Measurements from ENCODE around the gene GNAQ.

GNAQ gene

GRCh38 chr9:77946296-77946695, 85.3 kb downstream of the GNAQ start:
- H3K4me1 Mint-ChIP-seq, result peaks cover 38% of the 10 kb centered on the region
- H3K4me3 Mint-ChIP-seq, result no peak overlapping the region
- no peaks in the 10 kb centered on the region for H3K9me3 Mint-ChIP-seq
- TF ChIP-seq CTCF (IDR thresholded peaks at IDR 0.05; ENCODE audit: unreplicated experiment in 3 of 3), result no peak
- H3K36me3 Mint-ChIP-seq (ENCODE audit: low read depth), result no peaks in the 10 kb centered on the region
- H3K27me3 Mint-ChIP-seq (ENCODE audit: low read depth), result no peaks in the 10 kb centered on the region
- peak overlapping the region in 1 of 3 experiments; percentile 38 for H3K27ac Mint-ChIP-seq

GRCh38 chr9:77945798-77946197, 85.8 kb downstream of the GNAQ start:
- H3K27me3 Mint-ChIP-seq (ENCODE audit: low read depth), result no peaks in the 10 kb centered on the region
- TF ChIP-seq CTCF (IDR thresholded peaks at IDR 0.05; ENCODE audit: unreplicated experiment in 3 of 3), result no peak
- no peak overlapping the region for H3K27ac Mint-ChIP-seq
- no peaks in the 10 kb centered on the region for H3K9me3 Mint-ChIP-seq
- peaks cover 38% of the 10 kb centered on the region for H3K4me1 Mint-ChIP-seq
- H3K4me3 Mint-ChIP-seq, result no peak overlapping the region
- no peaks in the 10 kb centered on the region for H3K36me3 Mint-ChIP-seq (ENCODE audit: low read depth)

GRCh38 chr9:77944556-77945243, 86.9 kb downstream of the GNAQ start:
- Mint-ChIP-seq H3K9me3 (no peaks in the 10 kb centered on the region), H3K27ac (peak overlapping the region; percentile 44 to 72 (median 45)), H3K4me3 (no peak overlapping the region), H3K36me3 (ENCODE audit: low read depth) (no peaks in the 10 kb centered on the region), H3K27me3 (ENCODE audit: low read depth) (no peaks in the 10 kb centered on the region), H3K4me1 (peaks cover 33% of the 10 kb centered on the region)
- peak; percentile 15 to 29 (median 22) for TF ChIP-seq CTCF (IDR thresholded peaks at IDR 0.05; ENCODE audit: unreplicated experiment in 3 of 3)

DNA sequence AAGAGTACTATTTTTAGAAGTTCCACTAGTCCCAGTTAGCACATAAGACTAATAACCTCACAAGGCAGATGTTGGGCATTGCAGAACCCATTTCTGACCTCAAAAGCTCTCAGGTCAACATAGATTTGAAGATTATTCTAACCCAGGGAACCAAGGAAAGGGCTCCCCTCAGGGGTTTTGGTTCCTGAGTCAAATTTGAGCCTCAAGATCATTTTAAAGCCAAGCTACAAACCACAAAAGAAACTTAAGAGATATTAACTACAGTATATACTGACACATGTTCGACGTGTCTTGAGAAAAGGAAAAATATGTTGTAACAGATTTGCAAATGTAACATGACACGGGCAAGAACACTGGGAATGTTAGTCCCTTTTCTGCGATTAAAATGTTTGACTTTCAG, 88.6 kb downstream of the GNAQ start:
- H3K27me3 Mint-ChIP-seq (ENCODE audit: low read depth), result no peaks in the 10 kb centered on the region
- no peaks in the 10 kb centered on the region for H3K9me3 Mint-ChIP-seq
- TF ChIP-seq CTCF (IDR thresholded peaks at IDR 0.05; ENCODE audit: unreplicated experiment in 3 of 3), result no peak
- peaks cover 32% of the 10 kb centered on the region for H3K4me1 Mint-ChIP-seq
- no peak overlapping the region for H3K4me3 Mint-ChIP-seq
- H3K36me3 Mint-ChIP-seq (ENCODE audit: low read depth), result no peaks in the 10 kb centered on the region
- no peak overlapping the region for H3K27ac Mint-ChIP-seq

DNA sequence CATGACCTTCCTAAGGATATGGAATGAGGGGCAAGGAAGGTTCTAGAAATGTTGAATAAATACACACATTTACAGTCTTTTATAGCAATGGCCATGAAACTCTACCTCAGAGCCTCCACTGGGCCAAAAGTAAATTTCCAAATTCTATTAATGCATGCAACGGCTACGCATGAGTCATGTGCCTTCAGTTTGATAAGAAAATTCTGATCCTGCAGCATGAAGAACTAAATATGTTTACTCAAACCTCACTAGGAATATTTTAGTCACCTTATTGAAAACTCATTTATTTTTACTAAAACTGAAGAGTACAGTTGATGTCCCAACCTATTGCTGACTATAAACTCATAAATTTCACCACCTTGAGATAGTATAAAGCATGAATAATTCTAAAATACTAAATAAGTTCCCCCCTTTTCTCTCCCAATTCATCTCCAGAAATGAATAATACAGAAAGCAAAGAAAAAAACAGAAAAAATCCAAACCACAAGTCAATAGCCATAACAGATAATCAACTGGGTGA, 92.4 kb downstream of the GNAQ start:
- no peaks in the 10 kb centered on the region for H3K27me3 Mint-ChIP-seq (ENCODE audit: low read depth)
- H3K27ac Mint-ChIP-seq, result no peak overlapping the region
- peaks cover 16% of the 10 kb centered on the region for H3K36me3 Mint-ChIP-seq (ENCODE audit: low read depth)
- no peak overlapping the region for H3K4me3 Mint-ChIP-seq
- no peak for TF ChIP-seq CTCF (IDR thresholded peaks at IDR 0.05; ENCODE audit: unreplicated experiment in 3 of 3)
- H3K4me1 Mint-ChIP-seq, result peaks cover 9% of the 10 kb centered on the region
- H3K9me3 Mint-ChIP-seq, result no peaks in the 10 kb centered on the region

- TF ChIP-seq CTCF (IDR thresholded peaks at IDR 0.05; ENCODE audit: unreplicated experiment in 3 of 3), result no peak
- no peaks in the 10 kb centered on the region for H3K9me3 Mint-ChIP-seq
- peaks cover 16% of the 10 kb centered on the region for H3K36me3 Mint-ChIP-seq (ENCODE audit: low read depth)
- H3K4me1 Mint-ChIP-seq, result peaks cover 4% of the 10 kb centered on the region
- no peak overlapping the region for H3K4me3 Mint-ChIP-seq
- no peak overlapping the region for H3K27ac Mint-ChIP-seq
- no peaks in the 10 kb centered on the region for H3K27me3 Mint-ChIP-seq (ENCODE audit: low read depth)
Observed at GRCh38 chr9:77938163-77938562, 93.4 kb downstream of the GNAQ start.
